GM04503 (cell line): ENCODE data around the gene REEP1.

ENCODE experiments used
- DNase-seq: peaks from one replicate; pipeline ENCODE4 v3.0.0-alpha.2; 2012; ENCODE audit warnings: low read depth

The REEP1 gene, protein sequence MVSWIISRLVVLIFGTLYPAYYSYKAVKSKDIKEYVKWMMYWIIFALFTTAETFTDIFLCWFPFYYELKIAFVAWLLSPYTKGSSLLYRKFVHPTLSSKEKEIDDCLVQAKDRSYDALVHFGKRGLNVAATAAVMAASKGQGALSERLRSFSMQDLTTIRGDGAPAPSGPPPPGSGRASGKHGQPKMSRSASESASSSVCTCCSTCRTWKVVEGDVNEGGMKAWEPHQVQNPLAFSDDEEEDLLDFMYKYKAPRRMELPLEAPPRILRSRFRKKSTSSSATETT

DNA sequence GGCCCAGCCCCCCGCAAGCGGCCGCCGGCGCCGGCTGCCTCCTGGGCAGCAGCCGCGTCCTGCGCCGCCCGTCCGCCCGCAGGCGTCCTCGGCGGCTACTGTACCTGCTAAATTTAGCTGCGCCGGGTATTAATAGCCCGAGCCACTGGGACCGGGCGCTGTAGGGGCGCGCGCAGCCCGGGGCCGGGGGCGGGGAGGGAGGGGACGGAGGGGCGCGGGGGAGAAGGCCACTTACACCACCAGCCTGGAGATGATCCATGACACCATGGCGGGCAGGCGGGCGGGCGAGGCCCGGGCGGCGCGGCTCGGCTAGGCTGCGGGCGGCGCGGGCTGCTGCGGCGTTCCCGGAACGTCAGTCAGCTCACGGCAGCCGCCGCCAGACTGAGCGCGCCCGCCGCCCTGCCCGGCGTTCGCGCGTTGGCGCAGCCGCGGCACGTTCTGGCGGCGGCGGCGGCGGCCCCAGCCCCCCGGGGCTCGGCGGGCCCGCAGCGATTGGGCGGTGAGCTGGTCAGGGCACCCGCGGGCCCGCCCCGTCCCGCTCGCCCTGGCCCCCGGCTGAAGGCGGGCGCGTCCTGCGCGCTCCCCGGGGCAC lies at the start of gene REEP1:
Gene REEP1 (minus strand): TSS at position 383 of the 592 bp plus-strand sequence. CDS start 116 bp downstream, at position 267.
- no peak for DNase-seq

DNA sequence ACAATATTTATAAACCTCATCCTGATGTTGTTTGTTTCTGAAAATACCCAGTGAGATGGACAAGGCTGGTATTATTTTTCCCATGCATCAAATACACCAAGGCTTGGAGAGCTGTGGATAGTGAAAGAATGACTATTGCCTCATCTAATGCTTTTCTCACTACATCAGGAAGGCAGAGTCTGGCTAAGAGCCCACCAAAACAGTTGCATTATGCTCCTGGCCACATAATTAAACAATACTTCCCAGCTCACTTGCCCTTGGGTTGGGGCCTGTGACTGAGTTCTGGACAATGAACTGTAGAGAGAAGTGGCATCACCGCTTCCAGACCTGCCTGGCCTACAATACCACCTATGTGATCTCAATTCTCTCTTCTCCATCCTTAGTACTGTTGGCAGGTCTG lies 46.4 kb upstream of the REEP1 start:
- peak; percentile 59 for DNase-seq

DNA sequence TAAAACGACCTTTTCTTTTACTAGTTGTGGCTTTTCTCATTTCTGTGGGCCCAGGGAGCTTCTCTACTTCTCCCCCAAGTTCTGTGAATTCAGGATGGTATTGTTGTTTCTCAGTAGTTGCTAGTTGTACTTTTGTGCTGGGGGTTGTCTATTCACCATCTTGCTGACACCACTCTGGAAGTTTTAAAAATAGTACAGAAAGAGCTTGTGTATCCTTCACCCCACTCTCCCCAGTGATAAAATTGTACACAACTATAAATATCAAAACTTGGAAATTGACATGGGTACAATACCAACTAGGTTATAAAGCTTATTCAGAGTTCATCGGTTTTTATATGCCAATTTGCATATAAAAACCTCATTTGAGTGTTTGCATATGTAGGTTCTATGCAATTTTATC lies 45.3 kb upstream of the REEP1 start:
- no peak for DNase-seq

DNA sequence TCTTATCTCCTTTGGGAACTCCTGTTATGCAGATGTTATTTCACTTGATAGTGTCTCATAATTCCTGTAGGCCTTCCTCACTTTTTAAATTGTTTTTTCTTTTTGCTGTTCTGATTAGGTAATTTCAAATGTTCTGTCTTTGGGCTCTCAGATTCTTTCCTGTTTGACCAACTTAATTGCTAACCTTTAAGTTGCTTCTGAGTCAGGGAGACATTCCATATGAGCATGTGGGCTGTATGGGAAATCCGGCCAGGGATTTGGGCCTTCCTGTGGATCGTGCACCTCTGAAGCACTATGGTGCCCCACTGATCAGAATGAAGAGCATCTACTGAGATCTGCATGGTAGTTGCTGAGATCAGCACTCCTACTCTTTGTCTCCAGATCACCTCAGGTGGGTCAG lies 44.7 kb upstream of the REEP1 start:
- DNase-seq: no peak

DNA sequence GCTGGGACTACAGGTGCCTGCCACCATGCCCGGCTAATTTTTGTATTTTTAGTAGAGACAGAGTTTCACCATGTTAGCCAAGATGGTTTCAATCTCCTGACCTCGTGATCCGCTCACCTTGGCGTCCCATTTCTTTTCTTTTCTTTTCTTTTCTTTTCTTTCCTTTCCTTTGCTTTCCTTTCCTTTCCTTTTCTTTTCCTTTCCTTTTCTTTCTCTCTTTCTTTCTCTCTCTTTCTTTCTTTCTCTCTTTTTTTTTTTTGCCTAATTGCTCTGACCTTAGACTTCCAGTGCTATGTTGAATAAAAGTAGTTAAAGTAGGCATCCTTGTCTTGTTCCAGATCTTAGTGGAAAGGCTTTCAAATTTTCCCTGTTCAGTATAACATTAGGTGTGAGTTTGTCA lies 41.0 kb upstream of the REEP1 start:
- DNase-seq: no peak

DNA sequence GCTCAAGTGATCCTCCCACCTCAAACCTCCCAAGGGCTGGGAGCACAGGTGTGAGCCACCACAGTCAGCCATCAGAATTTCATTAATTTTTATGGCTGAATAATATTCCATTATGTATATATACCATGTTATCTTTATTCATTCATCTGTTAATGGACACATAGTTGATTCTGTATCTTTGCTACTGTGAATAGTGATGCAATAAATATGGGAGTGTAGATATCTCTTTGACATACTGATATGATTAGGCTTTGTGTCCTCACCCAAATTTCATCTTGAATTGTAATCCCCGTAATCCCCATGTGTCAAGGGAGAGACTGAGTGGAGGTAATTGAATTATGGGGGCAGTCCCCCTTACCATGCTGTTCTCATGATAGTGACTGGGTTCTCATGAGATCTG lies 38.2 kb upstream of the REEP1 start:
- no peak for DNase-seq

DNA sequence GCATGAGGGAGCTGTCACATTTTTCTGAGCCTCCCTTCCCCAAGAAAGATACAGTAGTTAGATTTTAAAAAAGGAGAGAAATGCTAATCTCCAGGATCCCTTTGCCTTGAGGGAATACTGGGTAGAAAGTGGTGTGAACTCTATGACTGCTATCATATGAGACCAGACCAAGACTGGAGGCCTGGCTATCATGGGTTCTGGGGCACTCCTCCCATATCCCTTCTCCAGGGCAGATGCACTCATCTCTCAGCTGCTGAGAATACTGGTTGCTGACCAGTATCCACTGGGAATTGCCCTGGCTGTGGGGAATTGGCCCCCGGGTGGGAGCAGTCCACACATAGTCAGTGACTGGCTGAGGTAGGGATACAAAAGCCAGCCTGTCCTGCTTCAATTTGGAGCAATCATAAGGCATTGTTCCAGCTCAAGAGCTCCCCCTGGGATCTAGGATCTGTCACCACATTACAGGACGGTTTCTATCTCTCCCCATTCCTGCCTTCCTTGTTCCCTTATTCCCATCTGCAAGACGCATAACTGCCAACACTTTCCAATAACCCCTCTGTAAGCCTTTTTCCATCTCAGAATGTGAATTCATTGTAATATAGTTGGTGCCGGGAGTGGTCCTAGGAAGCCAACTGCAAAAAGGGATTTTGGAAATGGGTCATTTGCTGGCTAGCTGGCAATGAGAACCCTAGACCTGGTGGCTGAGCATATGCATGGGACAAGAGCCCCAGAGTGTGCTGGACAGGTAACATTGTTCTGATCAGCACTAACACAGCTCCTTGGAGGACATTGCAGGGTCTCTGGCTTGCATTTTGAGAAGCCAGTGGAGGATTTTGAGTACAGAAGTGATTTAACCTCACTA lies 35.4 kb upstream of the REEP1 start:
- DNase-seq: no peak

DNA sequence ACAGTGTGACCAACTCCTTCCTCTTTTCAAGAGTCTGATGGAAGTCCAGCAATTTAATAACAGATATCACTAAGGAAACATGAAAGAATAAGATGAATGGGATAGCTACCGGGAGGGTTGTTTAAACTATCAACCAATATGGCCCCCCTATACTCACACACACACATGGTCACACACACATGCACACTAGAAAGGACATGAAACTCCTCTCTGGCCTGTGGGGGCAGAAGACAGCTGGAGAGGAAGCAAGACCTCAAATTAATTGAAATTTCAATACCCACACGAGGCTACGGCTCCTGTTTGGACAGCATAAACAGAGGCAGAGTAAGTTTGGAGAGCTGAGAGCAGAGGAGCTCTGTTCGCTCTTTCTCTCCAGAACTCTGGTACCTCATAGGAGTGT lies 34.7 kb upstream of the REEP1 start:
- no peak for DNase-seq

DNA sequence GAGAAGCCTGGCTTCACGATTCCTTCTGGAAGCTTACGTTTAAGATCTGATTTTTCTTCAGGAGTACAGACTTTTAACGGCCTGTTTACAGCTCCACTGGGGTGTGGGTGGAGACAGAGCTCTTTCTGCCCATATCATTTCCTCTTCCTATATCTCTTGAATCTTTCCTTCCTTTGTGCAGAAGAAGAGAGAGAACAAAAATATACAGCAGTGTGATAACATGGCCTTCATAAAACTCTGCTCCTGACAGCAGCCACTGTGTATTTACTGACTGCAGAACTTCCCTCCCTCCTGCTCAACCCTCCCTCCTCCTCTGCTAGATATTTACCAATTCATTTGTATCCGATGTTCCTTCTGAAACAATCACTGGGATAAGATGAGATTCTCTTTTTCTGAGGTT lies 34.1 kb upstream of the REEP1 start:
- DNase-seq: no peak

DNA sequence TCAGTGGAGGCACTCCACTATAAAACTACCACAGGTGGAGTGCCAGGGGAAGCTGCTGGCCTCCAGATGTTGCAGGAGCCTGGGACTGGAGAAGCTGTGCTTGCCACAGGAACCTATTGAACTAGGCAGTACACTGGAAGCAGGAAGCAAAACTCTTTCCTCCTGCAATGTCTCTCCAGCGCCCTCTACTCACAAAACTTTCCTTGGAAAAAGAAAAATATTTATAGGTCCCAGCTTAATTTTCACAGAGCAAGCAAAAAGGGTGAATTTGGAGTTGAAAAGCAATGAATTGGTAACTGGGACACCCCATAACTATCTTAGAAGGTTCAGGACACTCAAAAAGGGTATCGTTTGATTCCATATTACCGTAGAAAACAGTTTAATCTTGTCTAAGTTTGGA lies 33.2 kb upstream of the REEP1 start:
- DNase-seq: no peak

DNA sequence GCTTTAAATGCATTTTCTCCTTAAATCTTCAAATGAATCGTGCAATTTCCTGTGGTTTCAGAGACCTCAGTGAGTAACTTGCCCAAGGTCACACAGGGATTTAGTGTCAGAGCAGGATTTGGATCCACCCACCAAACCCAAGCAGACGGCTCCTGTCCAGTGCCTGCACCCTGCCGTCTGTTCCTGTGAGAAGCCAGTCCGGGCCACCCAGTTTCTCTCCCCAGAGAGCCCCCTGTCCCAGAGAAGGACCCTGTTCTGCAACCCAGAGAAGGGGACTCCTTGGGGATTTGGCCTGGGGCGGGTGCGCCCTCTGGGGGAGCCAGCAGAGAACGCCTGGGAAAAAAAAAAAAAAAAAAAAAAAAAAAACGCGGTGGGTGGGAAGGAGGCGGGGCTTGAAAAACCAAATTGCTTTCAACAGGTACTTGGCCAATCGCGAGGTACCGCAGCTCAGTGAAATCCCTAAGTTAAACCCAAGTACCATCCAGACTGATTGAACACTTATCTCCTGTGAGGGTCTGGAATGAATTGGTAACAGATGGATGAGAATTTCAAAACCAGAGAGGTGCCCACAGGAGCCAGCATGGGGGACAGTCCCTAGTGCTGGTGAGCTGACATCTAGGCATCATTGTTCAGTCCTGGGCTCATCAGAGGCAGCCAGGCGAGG lies 30.9 kb upstream of the REEP1 start:
- no peak for DNase-seq

DNA sequence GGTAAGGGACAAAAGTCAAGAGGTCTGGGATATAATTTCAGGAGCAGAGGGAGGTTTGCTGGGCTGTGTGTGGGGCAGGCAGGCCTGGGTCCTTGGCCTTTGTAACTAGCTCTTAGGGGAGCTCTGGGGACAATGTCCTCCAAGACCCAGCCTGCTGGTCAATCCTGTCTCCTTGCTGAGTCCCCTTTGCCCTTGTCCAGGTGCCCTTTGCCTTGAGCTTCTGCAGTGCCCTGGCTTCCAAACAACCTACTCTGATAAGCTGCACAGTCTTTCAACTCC lies 30.0 kb upstream of the REEP1 start:
- DNase-seq: no peak

DNA sequence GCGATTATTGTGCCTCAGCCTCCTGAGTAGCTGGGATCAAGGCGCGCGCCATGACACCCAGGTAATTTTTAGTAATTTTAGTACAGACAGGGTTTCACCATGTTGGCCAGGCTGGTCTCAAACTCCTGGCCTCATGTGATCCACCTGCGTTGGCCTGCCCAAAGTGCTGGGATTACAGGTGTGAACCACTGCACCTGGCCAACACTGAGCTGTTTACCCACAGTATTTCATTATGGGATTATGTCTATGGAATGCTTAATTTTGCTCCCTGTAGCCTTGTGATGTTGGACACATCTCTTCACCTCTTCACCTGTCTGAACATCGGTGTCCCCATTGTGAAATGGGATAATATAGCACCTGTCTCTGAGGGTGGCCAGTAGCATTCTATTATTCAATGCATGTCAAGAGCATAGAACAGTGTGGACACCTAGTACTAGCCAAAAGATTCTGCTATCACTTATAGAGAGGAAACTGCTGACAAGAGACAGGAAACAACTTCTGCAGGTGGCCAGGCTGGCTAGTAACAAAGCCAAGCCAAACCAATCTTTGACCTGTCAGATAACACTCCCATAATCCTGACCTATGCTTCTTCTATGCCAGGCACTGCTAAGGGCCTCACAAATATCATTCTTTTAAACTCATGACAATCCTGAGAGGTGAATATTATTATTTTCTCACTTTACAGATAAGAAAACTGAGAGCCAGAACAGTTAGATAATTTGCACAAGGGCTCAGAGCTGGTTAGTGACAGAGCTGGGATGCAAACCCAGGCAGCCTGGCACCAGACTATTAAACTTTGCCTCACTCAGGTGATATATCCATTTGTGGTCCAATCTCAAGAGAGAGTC lies 29.4 kb upstream of the REEP1 start:
- no peak for DNase-seq

DNA sequence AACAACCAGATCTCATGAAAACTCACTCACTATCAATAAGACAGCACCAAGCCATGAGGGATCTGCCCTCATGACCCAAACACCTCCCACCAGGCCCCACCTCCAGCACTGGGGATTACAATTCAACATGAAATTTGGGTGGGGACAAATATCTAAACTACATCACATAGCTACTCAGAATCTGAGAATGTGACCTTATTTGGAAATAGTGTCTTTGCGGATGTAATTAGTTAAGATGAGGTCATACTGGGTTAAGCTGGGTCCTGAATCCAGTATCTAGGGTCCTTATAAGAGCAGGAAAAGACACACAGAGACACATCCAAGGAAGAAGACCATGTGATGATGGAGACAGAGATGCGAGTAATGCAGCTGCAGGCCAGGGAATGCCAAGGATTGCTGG lies 27.5 kb upstream of the REEP1 start:
- DNase-seq: no peak

DNA sequence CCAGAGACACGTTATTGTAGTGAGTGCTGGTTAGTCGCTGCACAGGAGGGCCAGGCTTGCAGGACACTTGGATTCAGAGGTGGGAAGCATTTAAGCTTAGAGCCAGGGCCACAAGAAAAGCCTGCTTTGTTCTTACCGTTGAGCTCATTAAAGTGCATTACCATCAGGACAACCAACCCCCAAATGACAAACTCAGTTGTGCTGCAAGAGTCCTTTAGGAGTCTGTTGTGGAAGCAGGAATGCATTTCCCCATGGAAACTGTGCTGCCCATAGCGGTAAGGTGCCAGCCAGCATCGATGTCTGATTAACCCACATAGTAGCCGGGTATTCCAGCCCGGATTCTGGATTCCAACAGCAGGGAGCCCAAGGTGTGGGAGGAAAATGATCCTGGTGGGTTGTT lies 23.4 kb upstream of the REEP1 start:
- no peak for DNase-seq

DNA sequence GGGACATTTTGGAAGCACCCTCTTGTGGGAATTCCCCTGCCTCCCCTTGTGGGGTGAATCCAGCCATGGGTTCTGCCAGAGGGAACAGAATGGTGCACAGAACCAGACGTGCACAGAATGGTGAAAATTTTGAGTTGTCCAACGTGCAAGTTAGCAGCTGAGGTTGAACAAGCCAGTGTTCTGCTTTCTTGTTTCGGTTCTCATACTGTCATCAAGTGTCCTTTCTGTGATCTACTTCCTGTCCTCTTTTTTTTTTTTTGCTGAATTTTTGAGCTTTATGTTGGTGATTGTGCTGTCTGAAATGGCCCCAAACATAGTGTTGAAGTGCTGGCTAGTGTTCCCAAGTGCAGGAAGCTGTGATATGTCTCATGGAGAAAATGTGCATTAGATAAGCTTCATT lies 21.5 kb upstream of the REEP1 start:
- DNase-seq: no peak

DNA sequence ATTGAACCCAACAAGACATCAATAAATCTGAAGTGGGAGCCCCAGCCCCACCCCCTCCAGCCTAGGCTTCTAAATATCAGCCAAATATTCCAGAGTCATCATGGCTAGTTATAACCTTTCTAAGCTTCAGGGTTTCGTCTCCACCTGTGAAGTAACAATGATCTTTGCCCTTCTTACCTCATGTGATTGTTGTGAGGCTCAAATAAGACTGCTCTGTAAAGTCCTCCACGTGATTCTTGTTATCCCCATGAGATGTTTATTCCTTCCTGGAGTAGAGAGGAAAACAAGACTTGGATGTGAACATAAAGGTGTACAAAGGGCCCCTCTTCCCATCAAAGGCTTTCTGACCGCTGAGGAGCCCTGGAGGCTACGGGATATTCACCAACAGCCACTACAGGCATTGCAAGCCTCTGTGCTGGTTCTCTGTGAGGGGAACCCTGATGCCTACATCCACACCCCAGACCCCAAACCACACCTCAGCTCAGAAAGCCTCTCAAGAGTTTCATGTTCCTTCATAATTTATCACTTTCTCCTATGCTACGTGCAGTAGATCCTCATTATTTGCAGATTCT lies 20.1 kb upstream of the REEP1 start:
- no peak for DNase-seq

DNA sequence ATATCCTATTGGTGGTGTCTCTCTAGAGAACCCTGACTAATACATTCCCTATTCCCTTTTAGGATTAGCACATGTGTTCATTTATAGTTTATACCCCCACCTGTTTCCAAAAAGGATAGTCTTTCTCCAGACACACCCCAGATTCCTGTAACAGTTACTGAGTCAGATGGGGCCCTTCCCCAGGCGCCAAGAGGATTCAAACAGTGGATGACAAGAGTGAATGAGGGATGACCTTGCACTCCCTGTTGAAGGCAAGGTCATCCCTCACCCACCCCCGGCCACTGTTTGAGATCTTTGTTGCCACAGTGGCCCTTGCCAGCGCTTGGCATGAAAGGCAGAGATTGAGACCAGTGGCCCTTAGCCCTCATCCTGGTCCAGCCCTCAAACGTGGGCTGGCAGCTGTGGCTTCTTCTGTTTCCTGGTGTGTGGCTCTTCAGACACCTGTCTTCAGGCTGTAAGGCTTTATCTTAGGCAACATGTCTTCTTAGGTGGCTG lies 15.3 kb upstream of the REEP1 start:
- DNase-seq: no peak

DNA sequence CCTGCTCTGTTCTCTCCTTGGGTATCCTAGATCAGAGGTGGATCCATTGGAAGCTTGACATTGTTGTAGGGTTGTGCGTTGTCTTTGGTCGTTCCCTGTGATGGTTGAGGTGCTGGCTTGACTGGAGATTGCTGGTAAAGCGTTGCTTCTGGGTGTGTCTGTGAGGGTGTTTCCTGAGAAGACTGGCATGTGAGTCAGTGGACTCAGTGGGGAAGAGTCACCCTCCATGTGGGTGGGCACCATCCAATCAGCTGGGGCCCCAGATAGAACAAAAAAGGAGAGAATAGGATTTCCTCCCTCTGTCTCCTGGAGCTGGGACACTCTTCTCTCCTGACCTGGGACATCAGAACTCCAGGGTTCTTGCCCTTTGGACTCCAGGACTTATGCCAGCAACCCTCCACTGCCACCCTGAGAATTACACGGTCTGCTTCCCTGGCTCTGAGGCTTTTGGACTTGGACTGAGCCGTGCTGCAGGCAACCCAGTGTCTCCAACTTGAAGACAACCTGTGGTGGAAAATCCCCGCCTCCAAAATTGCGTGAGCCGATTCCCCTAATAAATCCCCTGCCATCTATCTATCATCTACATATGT lies 14.8 kb upstream of the REEP1 start:
- no peak for DNase-seq

DNA sequence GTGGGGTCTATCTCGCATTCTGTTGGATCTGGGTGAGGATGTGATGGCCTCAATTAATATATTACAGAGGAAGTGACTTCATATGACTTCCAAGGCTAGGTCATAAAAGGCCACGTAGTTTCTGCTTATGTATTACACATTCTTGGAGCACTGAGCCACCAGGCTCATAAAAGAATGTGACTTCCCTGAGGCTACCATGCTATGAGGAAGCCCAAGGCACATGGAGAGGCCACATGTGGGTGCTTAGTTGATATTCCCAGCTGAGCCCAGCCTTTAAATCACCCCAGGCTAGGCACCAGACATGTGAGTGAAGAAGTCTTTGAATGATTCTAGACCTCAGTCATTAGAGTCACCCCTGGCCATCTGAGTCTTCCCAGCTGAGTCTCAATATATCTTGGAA lies 13.3 kb upstream of the REEP1 start:
- DNase-seq: no peak

DNA sequence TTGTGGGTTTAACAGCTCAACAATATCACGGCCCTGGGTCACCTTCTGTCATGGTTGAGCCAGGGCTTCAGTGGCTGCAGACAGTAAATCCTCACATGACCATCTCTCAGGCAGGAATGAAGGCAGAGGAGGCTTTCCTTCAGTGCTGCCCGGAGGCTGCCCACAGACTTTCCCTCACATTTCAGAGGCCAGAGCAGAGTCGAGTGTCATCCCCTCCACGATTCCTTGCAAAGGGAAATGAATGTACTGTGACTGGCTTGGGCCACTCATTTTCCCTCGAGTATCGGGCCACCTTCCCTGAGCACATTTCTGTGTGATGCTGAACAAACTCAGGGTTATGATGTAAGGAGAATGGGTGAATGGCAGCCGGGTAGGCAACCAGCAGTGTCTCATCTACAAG lies 10.0 kb upstream of the REEP1 start:
- DNase-seq: no peak
